HEK293T (cell line): Measurements from ENCODE around the gene NACAD.

Experiments
- CTCF ChIA-PET: fragments of 350-600 bp; formaldehyde crosslinking; extraction: SDS; loops from one replicate; lab custom pipeline; 2021; ENCODE audit warnings: antibody characterized with exemption, inconsistent platforms; lab: Yijun Ruan, JAX
- POLR2A ChIA-PET: fragments of 350-600 bp; formaldehyde crosslinking; extraction: SDS; loops from one replicate; lab custom pipeline; 2020; ENCODE audit warnings: antibody characterized with exemption, inconsistent platforms; lab: Yijun Ruan, JAX
- DNase-seq: peaks from one replicate; pipeline ENCODE4 v3.0.0; 2012; ENCODE audit warnings: mixed read lengths; ENCODE audit errors: extremely low spot score
- ARNT ChIP-seq: fragments of 450-650 bp; IDR thresholded peaks from 2 replicates; pipeline ENCODE4 v1.6.1; 2017; ENCODE audit warnings: mild to moderate bottlenecking
- BHLHE40 ChIP-seq: fragments of 450-650 bp; IDR thresholded peaks from 2 replicates; pipeline ENCODE4 v1.6.1; 2016; ENCODE audit warnings: mild to moderate bottlenecking, moderate library complexity, borderline replicate concordance
- CTBP1 ChIP-seq: fragments of 450-650 bp; IDR thresholded peaks from 2 replicates; pipeline ENCODE4 v1.6.1; 2016; ENCODE audit warnings: borderline replicate concordance
- ELF4 ChIP-seq: fragments of 450-650 bp; IDR thresholded peaks from 2 replicates; pipeline ENCODE4 v1.6.1; 2017; ENCODE audit warnings: antibody characterized with exemption
- FOXA1 ChIP-seq: fragments of 450-650 bp; IDR thresholded peaks from 2 replicates; pipeline ENCODE4 v1.6.1; 2016; ENCODE audit warnings: mild to moderate bottlenecking
- FOXK2 ChIP-seq: fragments of 450-650 bp; IDR thresholded peaks from 2 replicates; pipeline ENCODE4 v1.6.1; 2016; ENCODE audit warnings: mild to moderate bottlenecking
- FOXM1 ChIP-seq: fragments of 450-650 bp; IDR thresholded peaks from 2 replicates; pipeline ENCODE4 v1.6.1; 2017; ENCODE audit warnings: mild to moderate bottlenecking, borderline replicate concordance
- HDGF ChIP-seq: fragments of 450-650 bp; IDR thresholded peaks from 2 replicates; pipeline ENCODE4 v1.6.1; 2017; ENCODE audit warnings: antibody characterized with exemption, borderline replicate concordance
- L3MBTL2 ChIP-seq: fragments of 450-650 bp; conservative IDR thresholded peaks from 2 replicates; pipeline ENCODE4 v1.6.1; 2016; ENCODE audit warnings: mild to moderate bottlenecking
- LEF1 ChIP-seq: fragments of 450-650 bp; IDR thresholded peaks from 2 replicates; pipeline ENCODE4 v1.6.1; 2017; ENCODE audit warnings: mild to moderate bottlenecking, borderline replicate concordance
- NFRKB ChIP-seq: fragments of 450-650 bp; IDR thresholded peaks from 2 replicates; pipeline ENCODE4 v1.6.1; 2016; ENCODE audit warnings: mild to moderate bottlenecking, moderate library complexity
- PKNOX1 ChIP-seq: fragments of 450-650 bp; IDR thresholded peaks from 2 replicates; pipeline ENCODE4 v1.6.1; 2016
- SP1 ChIP-seq: fragments of 450-650 bp; IDR thresholded peaks from 2 replicates; pipeline ENCODE4 v1.6.1; 2017
- SUZ12 ChIP-seq: fragments of 450-650 bp; IDR thresholded peaks from 2 replicates; pipeline ENCODE4 v1.6.1; 2016; ENCODE audit warnings: mild to moderate bottlenecking
- TARDBP ChIP-seq: fragments of 450-650 bp; IDR thresholded peaks from 2 replicates; pipeline ENCODE4 v1.6.1; 2016
- ZNF384 ChIP-seq: fragments of 450-650 bp; IDR thresholded peaks from 2 replicates; pipeline ENCODE4 v1.6.1; 2016

NACAD gene

GRCh38 chr7:45107356-45107755, 18.6 kb upstream of the NACAD start:
- ChIA-PET POLR2A (no interaction called here), CTCF (no interaction called here)
- no peak for TF ChIP-seq ELF4
- no peak for TF ChIP-seq TARDBP
- TF ChIP-seq ZNF384, result no peak
- TF ChIP-seq FOXA1, result no peak
- no peak for TF ChIP-seq CTBP1
- TF ChIP-seq NFRKB, result no peak
- TF ChIP-seq HDGF, result no peak
- no peak for TF ChIP-seq ARNT
- TF ChIP-seq LEF1, result no peak
- TF ChIP-seq BHLHE40, result no peak
- no peak for TF ChIP-seq L3MBTL2
- no peak for TF ChIP-seq FOXK2
- DNase-seq, result no peak

GRCh38 chr7:45106820-45107219, 18.1 kb upstream of the NACAD start:
- ChIA-PET POLR2A (no interaction called here), CTCF (interaction anchor here (0.9 kb wide), 1 partner anchor 133 kb away, joined by 3 read pairs; no protein-coding TSS in a partner anchor)
- TF ChIP-seq LEF1 (no peak), SUZ12 (no peak), L3MBTL2 (no peak), FOXK2 (no peak)
- DNase-seq, result no peak

GRCh38 chr7:45105588-45106188, 16.9 kb upstream of the NACAD start:
- POLR2A ChIA-PET, result interaction anchor here (0.9 kb wide), 1 partner anchor 13 kb away, joined by 3 read pairs; no protein-coding TSS in a partner anchor
- CTCF ChIA-PET, result no interaction called here
- no peak for DNase-seq
- no peak for TF ChIP-seq FOXA1

GRCh38 chr7:45104844-45105587, 16.2 kb upstream of the NACAD start:
- DNase-seq, result no peak
- no peak for TF ChIP-seq PKNOX1
- no peak for TF ChIP-seq BHLHE40
- TF ChIP-seq ZNF384, result no peak
- TF ChIP-seq SP1, result no peak
- no peak for TF ChIP-seq HDGF
- TF ChIP-seq ELF4, result no peak
- TF ChIP-seq CTBP1, result no peak
- no peak for TF ChIP-seq NFRKB
- no peak for TF ChIP-seq SUZ12
- TF ChIP-seq L3MBTL2, result no peak
- no peak for TF ChIP-seq TARDBP
- no peak for TF ChIP-seq LEF1
- no peak for TF ChIP-seq FOXK2
- no peak for TF ChIP-seq FOXA1
- TF ChIP-seq ARNT, result no peak
- TF ChIP-seq FOXM1, result no peak
- ChIA-PET POLR2A (interaction anchor here (0.9 to 1.3 kb wide), 2 partner anchors 13 to 257 kb away, joined by 3 read pairs; partner anchors contain the start of gene H2AZ2), CTCF (no interaction called here)

- ChIA-PET CTCF (no interaction called here), POLR2A (interaction anchor here (1.1 to 1.3 kb wide), 2 partner anchors 12 to 256 kb away, joined by 3 read pairs; partner anchors contain the start of gene H2AZ2)
- no peak for DNase-seq
- TF ChIP-seq FOXM1 (no peak), ARNT (no peak)
Measured at GRCh38 chr7:45103958-45104843, 15.4 kb upstream of the NACAD start.

GRCh38 chr7:45102785-45103712, 14.3 kb upstream of the NACAD start:
- no peak for DNase-seq
- ChIA-PET CTCF (interaction anchor here (0.6 kb wide), 1 partner anchor 34 kb away, joined by 3 read pairs; no protein-coding TSS in a partner anchor), POLR2A (interaction anchor here (1.1 kb wide), 1 partner anchor 11 kb away, joined by 3 read pairs; no protein-coding TSS in a partner anchor)
- no peak for TF ChIP-seq LEF1
- TF ChIP-seq SUZ12, result no peak
- no peak for TF ChIP-seq FOXM1
- TF ChIP-seq HDGF, result no peak

- CTCF ChIA-PET, result no interaction called here
- TF ChIP-seq ARNT, result no peak
- TF ChIP-seq TARDBP, result no peak
- no peak for TF ChIP-seq FOXM1
- TF ChIP-seq ELF4, result no peak
- TF ChIP-seq SUZ12, result no peak
- no peak for TF ChIP-seq PKNOX1
- no peak for TF ChIP-seq HDGF
- no peak for TF ChIP-seq SP1
- TF ChIP-seq L3MBTL2, result no peak
- TF ChIP-seq BHLHE40, result no peak
- no peak for TF ChIP-seq FOXA1
- TF ChIP-seq ZNF384, result no peak
- TF ChIP-seq NFRKB, result no peak
- TF ChIP-seq CTBP1, result no peak
- TF ChIP-seq FOXK2, result no peak
- POLR2A ChIA-PET, result no interaction called here
- DNase-seq, result no peak
Measured at GRCh38 chr7:45101748-45102147, 13.0 kb upstream of the NACAD start.
